Parathyroid adenoma (tissue), 2 donors: ENCODE results near the gene BDKRB2.

Experiments used
- H2AFZ ChIP-seq: fragments of 300-600 bp; sonication (generic); one replicate; pipeline ENCODE4 v1.7.0; 2017; ENCODE audit warnings: antibody characterized with exemption, mild to moderate bottlenecking
- H3K27ac ChIP-seq: fragments of 300-600 bp; sonication (generic); one replicate; pipeline ENCODE4 v1.7.0; 2017
- H3K27me3 ChIP-seq: fragments of 300-600 bp; sonication (generic); one replicate; pipeline ENCODE4 v1.7.0; 2017; ENCODE audit warnings: low read length; ENCODE audit not compliant: control insufficient read depth, insufficient read depth
- H3K36me3 ChIP-seq: fragments of 300-600 bp; sonication (generic); one replicate; pipeline ENCODE4 v1.7.0; 2017; ENCODE audit warnings: low read length; ENCODE audit not compliant: control insufficient read depth, insufficient read depth
- H3K4me1 ChIP-seq: fragments of 300-600 bp; sonication (generic); one replicate; pipeline ENCODE4 v1.7.0; 2017; ENCODE audit warnings: control low read depth
- H3K4me2 ChIP-seq: fragments of 300-600 bp; sonication (generic); one replicate; pipeline ENCODE4 v1.7.0; 2017; ENCODE audit warnings: low read length
- H3K4me3 ChIP-seq: fragments of 300-600 bp; sonication (generic); one replicate; pipeline ENCODE4 v1.7.0; 2017; ENCODE audit warnings: low read depth, low read length
- H3K79me2 ChIP-seq: fragments of 300-600 bp; sonication (generic); one replicate; pipeline ENCODE4 v1.7.0; 2017; ENCODE audit warnings: control low read depth
- H3K9ac ChIP-seq: fragments of 300-600 bp; sonication (generic); one replicate; pipeline ENCODE4 v1.7.0; 2017; ENCODE audit warnings: mild to moderate bottlenecking
- H3K9me3 ChIP-seq: fragments of 300-600 bp; sonication (generic); one replicate; pipeline ENCODE4 v1.7.0; 2017; ENCODE audit warnings: low read length; ENCODE audit not compliant: control insufficient read depth
- TF ChIP-seq, protein P1 (sequence below): fragments of 300-600 bp; sonication (generic); IDR thresholded peaks from one replicate; pipeline ENCODE4 v1.7.0; 2017; ENCODE audit warnings: antibody characterized with exemption, mild to moderate bottlenecking
- donor health status: primary hyperparathyroidism.

The BDKRB2 gene

DNA sequence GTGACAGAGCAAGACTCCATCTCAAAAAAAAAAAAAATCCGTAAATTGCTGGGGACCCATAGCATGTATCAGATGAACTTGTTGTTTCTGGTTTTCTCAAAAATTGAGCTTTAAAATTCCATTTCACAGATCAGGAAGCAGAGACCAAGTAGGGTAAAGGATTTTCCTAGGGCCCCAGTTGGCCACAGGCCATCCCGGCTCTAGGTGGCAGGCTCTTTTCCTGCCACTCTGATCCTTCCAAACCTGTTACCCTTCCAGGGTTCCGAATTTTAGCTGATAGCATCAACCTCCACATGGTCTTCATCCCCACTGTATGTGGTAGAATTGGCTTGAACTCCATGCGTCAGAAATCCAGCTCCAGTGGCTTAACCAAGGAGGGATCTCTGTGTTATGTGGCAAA lies 36.1 kb upstream of the BDKRB2 start:
- Histone ChIP-seq H3K4me1 (no peaks in the 10 kb centered on the region), H3K79me2 (no peaks in the 10 kb centered on the region), H3K9ac (no peak overlapping the region), H3K9me3 (no peaks in the 10 kb centered on the region), H3K36me3 (no peaks in the 10 kb centered on the region), H2AFZ (no peak overlapping the region), H3K27me3 (no peaks in the 10 kb centered on the region), H3K27ac (no peak overlapping the region), H3K4me2 (no peak overlapping the region), H3K4me3 (no peak overlapping the region)
- TF ChIP-seq, protein P1, sequence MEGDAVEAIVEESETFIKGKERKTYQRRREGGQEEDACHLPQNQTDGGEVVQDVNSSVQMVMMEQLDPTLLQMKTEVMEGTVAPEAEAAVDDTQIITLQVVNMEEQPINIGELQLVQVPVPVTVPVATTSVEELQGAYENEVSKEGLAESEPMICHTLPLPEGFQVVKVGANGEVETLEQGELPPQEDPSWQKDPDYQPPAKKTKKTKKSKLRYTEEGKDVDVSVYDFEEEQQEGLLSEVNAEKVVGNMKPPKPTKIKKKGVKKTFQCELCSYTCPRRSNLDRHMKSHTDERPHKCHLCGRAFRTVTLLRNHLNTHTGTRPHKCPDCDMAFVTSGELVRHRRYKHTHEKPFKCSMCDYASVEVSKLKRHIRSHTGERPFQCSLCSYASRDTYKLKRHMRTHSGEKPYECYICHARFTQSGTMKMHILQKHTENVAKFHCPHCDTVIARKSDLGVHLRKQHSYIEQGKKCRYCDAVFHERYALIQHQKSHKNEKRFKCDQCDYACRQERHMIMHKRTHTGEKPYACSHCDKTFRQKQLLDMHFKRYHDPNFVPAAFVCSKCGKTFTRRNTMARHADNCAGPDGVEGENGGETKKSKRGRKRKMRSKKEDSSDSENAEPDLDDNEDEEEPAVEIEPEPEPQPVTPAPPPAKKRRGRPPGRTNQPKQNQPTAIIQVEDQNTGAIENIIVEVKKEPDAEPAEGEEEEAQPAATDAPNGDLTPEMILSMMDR = no peak

DNA sequence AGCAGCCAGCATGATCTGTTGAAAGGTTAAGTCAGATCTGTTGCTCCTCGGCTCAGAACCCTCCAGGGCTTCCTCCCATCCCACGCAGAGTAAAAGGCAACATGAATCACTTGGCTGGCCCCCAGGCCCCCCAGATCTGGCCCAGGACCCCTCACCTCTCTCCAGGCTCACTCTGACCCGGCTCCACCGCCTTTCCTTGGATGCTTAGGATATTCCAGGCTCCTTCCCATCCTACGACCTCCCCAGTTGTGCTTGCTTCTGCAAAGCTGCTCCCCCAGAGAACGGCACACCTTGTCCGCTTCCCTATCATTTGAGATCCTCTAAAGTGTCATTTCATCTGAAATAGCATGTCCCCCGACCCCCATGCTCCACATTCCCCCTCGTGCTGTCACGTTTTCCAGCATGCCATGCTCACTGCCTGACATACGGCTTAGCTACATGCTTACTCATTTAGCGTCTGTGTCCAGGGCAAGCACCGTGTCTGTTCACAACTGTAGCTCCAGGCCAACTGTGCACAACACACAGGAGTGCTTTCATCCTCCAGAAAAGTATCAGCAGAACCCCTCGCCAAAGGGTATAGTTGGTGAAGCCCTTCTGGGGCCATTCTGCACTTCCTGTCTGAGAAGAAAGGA lies 33.6 kb upstream of the BDKRB2 start:
- H3K4me2 ChIP-seq = no peak overlapping the region
- H3K27me3 ChIP-seq = no peaks in the 10 kb centered on the region
- no peak overlapping the region for H2AFZ ChIP-seq
- H3K9ac ChIP-seq = no peak overlapping the region
- no peaks in the 10 kb centered on the region for H3K79me2 ChIP-seq
- H3K36me3 ChIP-seq = no peaks in the 10 kb centered on the region
- H3K4me1 ChIP-seq = no peaks in the 10 kb centered on the region
- H3K4me3 ChIP-seq = no peak overlapping the region
- no peaks in the 10 kb centered on the region for H3K9me3 ChIP-seq
- H3K27ac ChIP-seq = no peak overlapping the region
- TF ChIP-seq, protein P1 = no peak

DNA sequence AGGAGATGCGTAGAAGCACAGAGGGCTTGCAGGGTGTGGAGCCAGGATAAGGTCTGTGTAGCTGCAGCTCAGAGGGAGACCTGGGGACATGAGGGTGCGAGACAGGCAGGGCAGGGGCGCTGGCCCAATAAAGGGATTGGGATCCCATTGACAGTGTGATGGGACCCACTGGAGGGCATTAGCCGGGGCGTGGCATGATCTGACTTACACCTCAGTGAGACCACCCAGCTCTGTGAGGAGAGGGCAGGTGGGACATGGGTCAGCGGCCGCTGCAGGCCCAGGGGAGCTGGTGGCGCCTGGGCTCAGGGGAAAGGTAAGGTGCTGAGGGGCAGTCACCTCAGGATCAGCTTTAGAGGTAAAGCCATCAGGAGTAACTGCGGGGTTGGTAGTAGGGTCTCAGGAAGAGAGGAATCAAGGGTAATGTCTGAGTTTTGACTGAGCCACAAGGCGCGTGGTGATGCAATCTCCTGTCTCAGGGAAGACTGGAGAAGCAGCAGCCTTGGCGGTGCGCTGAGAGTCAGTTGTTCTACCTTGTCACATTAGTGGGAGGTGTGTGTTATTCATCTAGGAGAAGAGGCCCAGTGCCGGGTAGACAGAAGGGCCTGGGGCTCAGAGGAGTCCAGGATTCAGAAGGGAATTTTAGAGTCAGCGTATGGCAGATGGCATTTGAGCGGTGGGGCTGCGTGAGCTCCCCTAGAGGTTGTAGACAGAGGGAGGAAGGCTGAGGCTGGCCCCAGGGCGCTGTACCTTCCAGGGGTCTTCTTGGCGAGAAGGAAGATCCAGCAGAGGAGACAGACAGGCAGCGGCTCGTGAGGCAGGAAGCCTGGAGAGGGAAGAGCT lies 30.8 kb upstream of the BDKRB2 start:
- no peaks in the 10 kb centered on the region for H3K27me3 ChIP-seq
- no peaks in the 10 kb centered on the region for H3K79me2 ChIP-seq
- H2AFZ ChIP-seq = no peak overlapping the region
- no peak overlapping the region for H3K27ac ChIP-seq
- H3K4me2 ChIP-seq = no peak overlapping the region
- H3K4me3 ChIP-seq = no peak overlapping the region
- H3K36me3 ChIP-seq = no peaks in the 10 kb centered on the region
- H3K4me1 ChIP-seq = no peaks in the 10 kb centered on the region
- TF ChIP-seq, protein P1 = no peak
- H3K9me3 ChIP-seq = no peaks in the 10 kb centered on the region
- H3K9ac ChIP-seq = no peak overlapping the region

DNA sequence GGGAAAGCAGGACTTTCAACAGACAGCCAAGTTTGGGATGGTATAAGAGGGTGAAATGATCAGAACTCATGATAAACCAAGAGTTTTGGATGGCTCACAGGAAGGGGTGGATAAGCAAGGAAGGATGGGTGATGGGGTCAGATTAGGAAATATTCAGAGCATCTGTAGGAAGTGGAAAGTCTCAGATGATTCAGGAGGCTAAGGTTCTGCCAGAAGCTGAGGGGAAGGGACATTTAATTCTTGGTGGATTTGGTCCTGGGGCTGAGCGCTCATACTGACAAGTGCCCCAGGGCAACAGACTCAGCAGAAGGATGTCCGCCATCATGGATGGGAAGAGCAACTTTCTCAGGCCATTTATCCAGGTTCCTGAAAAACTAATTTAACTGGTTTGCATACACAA lies 28.4 kb upstream of the BDKRB2 start:
- Histone ChIP-seq H2AFZ (no peak overlapping the region), H3K36me3 (no peaks in the 10 kb centered on the region), H3K4me1 (no peaks in the 10 kb centered on the region), H3K9me3 (no peaks in the 10 kb centered on the region), H3K79me2 (no peaks in the 10 kb centered on the region), H3K9ac (no peak overlapping the region), H3K27ac (no peak overlapping the region), H3K4me3 (no peak overlapping the region), H3K27me3 (no peaks in the 10 kb centered on the region), H3K4me2 (no peak overlapping the region)
- TF ChIP-seq, protein P1 = no peak
